HG03108 (cell line): Measurements from ENCODE around the gene TRABD.

Experiments used
- ATAC-seq: cut with Tn5 transposase; IDR thresholded peaks from one replicate; pipeline ENCODE4 v1.9.1; 2021; ENCODE audit warnings: moderate library complexity; ENCODE audit not compliant: unreplicated experiment

The TRABD gene

GRCh38 chr22:50184902-50185374, 775 bp upstream of the TRABD start:
- ATAC-seq: no peak

- no peak for ATAC-seq
Measured at GRCh38 chr22:50186181-50186714, 535 bp downstream of the TRABD start.

GRCh38 chr22:50186761-50187523, 1.2 kb downstream of the TRABD start:
- no peak for ATAC-seq

GRCh38 chr22:50188356-50188755, 2.6 kb downstream of the TRABD start:
- no peak for ATAC-seq

- ATAC-seq: no peak
Measured at GRCh38 chr22:50189184-50189848, 3.6 kb downstream of the TRABD start.

- no peak for ATAC-seq
Measured at GRCh38 chr22:50189849-50190181, 4.1 kb downstream of the TRABD start.

- peak; percentile 44 for ATAC-seq
Measured at GRCh38 chr22:50190182-50190940, 4.6 kb downstream of the TRABD start.

- no peak for ATAC-seq
Measured at GRCh38 chr22:50190941-50191741, 5.4 kb downstream of the TRABD start.

- no peak for ATAC-seq
Measured at GRCh38 chr22:50192436-50193204, 6.9 kb downstream of the TRABD start.

GRCh38 chr22:50193621-50194020, 7.9 kb downstream of the TRABD start:
- ATAC-seq: no peak

- no peak for ATAC-seq
Measured at GRCh38 chr22:50194037-50194805, 8.5 kb downstream of the TRABD start.

GRCh38 chr22:50196256-50196655, 10.5 kb downstream of the TRABD start:
- no peak for ATAC-seq

- no peak for ATAC-seq
Measured at GRCh38 chr22:50197000-50197800, 11.5 kb downstream of the TRABD start.

- ATAC-seq: no peak
Measured at GRCh38 chr22:50197856-50198623, 12.3 kb downstream of the TRABD start.

GRCh38 chr22:50198624-50199017, 12.9 kb downstream of the TRABD start:
- no peak for ATAC-seq

GRCh38 chr22:50199251-50199721, 13.6 kb downstream of the TRABD start:
- ATAC-seq: no peak

GRCh38 chr22:50199829-50200460, 14.2 kb downstream of the TRABD start:
- ATAC-seq: no peak
